ENCODE data around the gene CA11.

DNA sequence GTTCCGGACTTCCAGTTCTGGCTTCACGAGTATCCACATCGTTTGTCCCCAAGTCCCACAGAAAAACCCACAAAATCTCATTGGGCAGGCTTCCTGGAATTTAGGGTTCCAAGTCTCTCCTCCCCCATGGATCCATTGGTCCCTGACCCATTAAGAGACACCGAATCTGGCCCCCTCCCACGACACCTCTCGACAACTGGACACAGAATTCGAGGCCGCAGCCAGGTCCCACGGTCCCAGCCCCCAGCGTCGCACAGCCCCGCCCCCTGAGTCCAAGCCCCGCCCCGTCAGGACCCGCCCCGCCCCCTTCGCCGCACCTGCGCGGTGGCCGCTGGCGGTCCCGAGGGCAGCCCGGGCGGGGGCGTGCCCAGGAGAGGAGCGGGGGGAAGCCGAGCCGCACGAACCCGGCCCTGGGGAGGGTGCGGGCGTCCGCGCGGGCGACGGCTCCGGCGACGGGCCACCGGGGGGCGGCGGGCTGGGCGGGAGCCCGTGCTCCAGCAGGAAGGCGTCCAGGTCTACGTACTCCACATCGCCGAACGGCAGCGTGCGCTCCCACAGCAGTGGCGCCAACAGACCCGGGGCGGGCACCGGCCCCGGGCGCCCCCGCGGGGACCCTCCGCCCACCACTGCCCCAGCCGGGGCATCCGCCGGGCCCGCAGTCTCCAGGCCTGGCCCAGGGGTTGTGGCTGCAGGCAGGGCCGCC lies 10.6 kb downstream of the CA11 start:
- TF ChIP-seq, protein P1, sequence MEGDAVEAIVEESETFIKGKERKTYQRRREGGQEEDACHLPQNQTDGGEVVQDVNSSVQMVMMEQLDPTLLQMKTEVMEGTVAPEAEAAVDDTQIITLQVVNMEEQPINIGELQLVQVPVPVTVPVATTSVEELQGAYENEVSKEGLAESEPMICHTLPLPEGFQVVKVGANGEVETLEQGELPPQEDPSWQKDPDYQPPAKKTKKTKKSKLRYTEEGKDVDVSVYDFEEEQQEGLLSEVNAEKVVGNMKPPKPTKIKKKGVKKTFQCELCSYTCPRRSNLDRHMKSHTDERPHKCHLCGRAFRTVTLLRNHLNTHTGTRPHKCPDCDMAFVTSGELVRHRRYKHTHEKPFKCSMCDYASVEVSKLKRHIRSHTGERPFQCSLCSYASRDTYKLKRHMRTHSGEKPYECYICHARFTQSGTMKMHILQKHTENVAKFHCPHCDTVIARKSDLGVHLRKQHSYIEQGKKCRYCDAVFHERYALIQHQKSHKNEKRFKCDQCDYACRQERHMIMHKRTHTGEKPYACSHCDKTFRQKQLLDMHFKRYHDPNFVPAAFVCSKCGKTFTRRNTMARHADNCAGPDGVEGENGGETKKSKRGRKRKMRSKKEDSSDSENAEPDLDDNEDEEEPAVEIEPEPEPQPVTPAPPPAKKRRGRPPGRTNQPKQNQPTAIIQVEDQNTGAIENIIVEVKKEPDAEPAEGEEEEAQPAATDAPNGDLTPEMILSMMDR (IDR thresholded peaks at IDR 0.05; ENCODE audit: low read depth, low read length, poor library complexity, severe bottlenecking): no peak
- no peak for TF ChIP-seq EZH2phosphoT487 (IDR thresholded peaks at IDR 0.05; ENCODE audit: borderline replicate concordance, low read length)
